Osteocyte (in vitro differentiated cells): ENCODE results near the gene RDX. TPM values are rescaled to one million over a fixed set of nuclear protein-coding genes. Genes with fewer than 3 reads are reported as not detected.

Source experiments
- DNase-seq: peaks from one replicate; pipeline ENCODE4 v3.0.0; 2021; ENCODE audit warnings: mixed read lengths; ENCODE audit not compliant: unreplicated experiment; ENCODE audit errors: extremely low spot score
- H3K27ac Mint-ChIP-seq: one replicate; pipeline ENCODE4 v1.8.0; 2021; ENCODE audit warnings: mild to moderate bottlenecking, mixed read lengths; ENCODE audit not compliant: unreplicated experiment
- H3K27me3 Mint-ChIP-seq: one replicate; pipeline ENCODE4 v1.8.0; 2021; ENCODE audit warnings: mixed read lengths; ENCODE audit not compliant: unreplicated experiment
- H3K36me3 Mint-ChIP-seq: one replicate; pipeline ENCODE4 v1.8.0; 2021; ENCODE audit warnings: mixed read lengths; ENCODE audit not compliant: unreplicated experiment
- H3K4me1 Mint-ChIP-seq: one replicate; pipeline ENCODE4 v1.8.0; 2021; ENCODE audit warnings: mixed read lengths; ENCODE audit not compliant: unreplicated experiment
- H3K4me3 Mint-ChIP-seq: one replicate; pipeline ENCODE4 v1.8.0; 2021; ENCODE audit warnings: mild to moderate bottlenecking, moderate library complexity, mixed read lengths; ENCODE audit not compliant: unreplicated experiment
- H3K9me3 Mint-ChIP-seq: one replicate; pipeline ENCODE4 v1.8.0; 2021; ENCODE audit warnings: mixed read lengths; ENCODE audit not compliant: unreplicated experiment
- total RNA-seq: library from RNA; stranded (reverse); gene quantifications from 2 replicates; pipeline ENCODE4 v1.2.1, GENCODE V29; 2021
- TF ChIP-seq, protein P1 (sequence below): fragments of 200-600 bp; sonication (generic); IDR thresholded peaks from 2 replicates; pipeline ENCODE4 v1.5.0; 2021; ENCODE audit warnings: antibody characterized with exemption, mild to moderate bottlenecking, moderate library complexity

RDX gene
- total RNA-seq, 1 donor from 2014 or later, result 163 TPM

- TF ChIP-seq, protein P1, sequence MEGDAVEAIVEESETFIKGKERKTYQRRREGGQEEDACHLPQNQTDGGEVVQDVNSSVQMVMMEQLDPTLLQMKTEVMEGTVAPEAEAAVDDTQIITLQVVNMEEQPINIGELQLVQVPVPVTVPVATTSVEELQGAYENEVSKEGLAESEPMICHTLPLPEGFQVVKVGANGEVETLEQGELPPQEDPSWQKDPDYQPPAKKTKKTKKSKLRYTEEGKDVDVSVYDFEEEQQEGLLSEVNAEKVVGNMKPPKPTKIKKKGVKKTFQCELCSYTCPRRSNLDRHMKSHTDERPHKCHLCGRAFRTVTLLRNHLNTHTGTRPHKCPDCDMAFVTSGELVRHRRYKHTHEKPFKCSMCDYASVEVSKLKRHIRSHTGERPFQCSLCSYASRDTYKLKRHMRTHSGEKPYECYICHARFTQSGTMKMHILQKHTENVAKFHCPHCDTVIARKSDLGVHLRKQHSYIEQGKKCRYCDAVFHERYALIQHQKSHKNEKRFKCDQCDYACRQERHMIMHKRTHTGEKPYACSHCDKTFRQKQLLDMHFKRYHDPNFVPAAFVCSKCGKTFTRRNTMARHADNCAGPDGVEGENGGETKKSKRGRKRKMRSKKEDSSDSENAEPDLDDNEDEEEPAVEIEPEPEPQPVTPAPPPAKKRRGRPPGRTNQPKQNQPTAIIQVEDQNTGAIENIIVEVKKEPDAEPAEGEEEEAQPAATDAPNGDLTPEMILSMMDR, result no peak
- H3K4me3 Mint-ChIP-seq, result no peak overlapping the region
Observed at GRCh38 chr11:110305169-110306018, 9.0 kb upstream of the RDX start.

DNA sequence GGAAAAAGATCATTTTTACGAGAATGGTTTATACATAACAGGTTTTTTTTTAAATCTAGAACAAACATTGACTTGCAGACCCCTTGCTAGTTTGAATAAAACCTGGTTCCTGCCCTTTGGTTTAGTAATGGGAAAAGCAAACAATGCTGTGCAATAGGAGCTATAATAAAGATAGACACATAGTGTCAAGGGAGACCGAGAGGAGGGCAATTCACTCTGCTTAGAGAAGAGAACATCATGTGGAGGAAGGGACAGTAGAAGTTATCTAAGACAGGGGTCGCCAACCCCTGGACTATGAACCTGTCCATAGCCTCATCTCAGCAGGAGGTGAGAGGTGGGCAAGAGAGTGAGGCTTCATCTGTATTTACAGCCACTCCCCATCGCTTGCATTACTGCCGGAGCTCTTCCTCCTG, 7.0 kb upstream of the RDX start:
- no peak for DNase-seq
- Mint-ChIP-seq H3K27ac (no peak overlapping the region), H3K4me1 (no peaks in the 10 kb centered on the region), H3K36me3 (no peaks in the 10 kb centered on the region), H3K9me3 (no peaks in the 10 kb centered on the region), H3K4me3 (no peak overlapping the region), H3K27me3 (no peaks in the 10 kb centered on the region)
- TF ChIP-seq, protein P1, result no peak

More at GRCh38 chr11:110305169-110306018, 9.0 kb upstream of the RDX start:
- Mint-ChIP-seq H3K4me1 (no peaks in the 10 kb centered on the region), H3K27me3 (no peaks in the 10 kb centered on the region), H3K27ac (no peak overlapping the region), H3K9me3 (no peaks in the 10 kb centered on the region), H3K36me3 (no peaks in the 10 kb centered on the region)
- no peak for DNase-seq

- no peak for DNase-seq
- Mint-ChIP-seq H3K9me3 (no peaks in the 10 kb centered on the region), H3K4me3 (no peak overlapping the region), H3K27me3 (no peaks in the 10 kb centered on the region), H3K36me3 (no peaks in the 10 kb centered on the region), H3K27ac (no peak overlapping the region), H3K4me1 (peaks cover 9% of the 10 kb centered on the region)
- TF ChIP-seq, protein P1, result no peak
Observed at GRCh38 chr11:110301577-110301976, 5.2 kb upstream of the RDX start.

GRCh38 chr11:110301032-110301431, 4.6 kb upstream of the RDX start:
- Mint-ChIP-seq H3K27ac (no peak overlapping the region), H3K4me1 (peaks cover 9% of the 10 kb centered on the region), H3K9me3 (no peaks in the 10 kb centered on the region), H3K27me3 (no peaks in the 10 kb centered on the region), H3K36me3 (no peaks in the 10 kb centered on the region), H3K4me3 (no peak overlapping the region)
- DNase-seq, result no peak
- TF ChIP-seq, protein P1, result no peak

DNA sequence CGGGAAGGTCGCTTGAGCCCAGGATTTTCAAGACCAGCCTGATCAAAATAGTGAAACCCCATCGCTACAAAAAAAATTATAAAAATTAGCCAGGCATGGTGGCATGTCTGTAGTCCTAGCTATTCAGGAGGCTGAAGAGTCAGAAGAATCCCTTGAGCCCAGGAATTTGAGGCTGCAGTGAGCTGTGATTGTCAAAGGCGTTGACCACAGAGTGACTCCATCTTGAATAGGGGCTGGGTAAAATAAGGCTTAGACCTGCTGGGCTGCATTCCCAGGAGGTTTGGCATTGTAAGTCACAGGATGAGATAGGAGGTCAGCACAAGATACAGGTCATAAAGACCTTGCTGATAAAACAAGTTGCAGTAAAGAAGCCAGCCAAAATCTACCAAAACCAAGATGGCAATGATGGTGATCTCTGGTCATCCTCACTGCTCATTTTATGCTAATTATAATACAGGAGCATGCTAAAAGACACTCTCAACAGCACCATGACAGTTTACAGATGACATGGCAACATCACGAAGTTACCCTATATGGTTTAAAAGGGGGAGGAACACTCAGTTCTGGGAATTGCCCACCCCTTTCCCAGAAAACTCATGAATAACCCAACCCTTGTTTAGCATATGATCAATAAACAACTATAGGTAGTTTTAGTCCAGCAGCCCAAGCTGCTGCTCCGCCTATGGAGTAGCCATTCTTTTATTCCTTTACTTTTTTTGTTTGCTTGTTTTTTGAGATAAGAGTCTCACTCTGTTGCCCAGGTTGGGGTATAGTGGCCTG, 2.8 kb upstream of the RDX start:
- TF ChIP-seq, protein P1, result no peak
- no peaks in the 10 kb centered on the region for H3K27me3 Mint-ChIP-seq

More for the DNA sequence above, 2.8 kb upstream of the RDX start:
- no peaks in the 10 kb centered on the region for H3K36me3 Mint-ChIP-seq
- peaks cover 19% of the 10 kb centered on the region for H3K4me1 Mint-ChIP-seq
- DNase-seq, result no peak
- H3K27ac Mint-ChIP-seq, result no peak overlapping the region
- H3K9me3 Mint-ChIP-seq, result no peaks in the 10 kb centered on the region
- H3K4me3 Mint-ChIP-seq, result no peak overlapping the region
